AG04450 (cell line): ENCODE data around the gene ARMC10. TPM values are rescaled to one million over a fixed set of nuclear protein-coding genes. Genes with fewer than 3 reads are reported as not detected.

Experiments
- CTCF ChIA-PET: fragments of 300-600, 350-600 bp; formaldehyde crosslinking; extraction: SDS; loops from one replicate; lab custom pipeline; 2022; ENCODE audit warnings: antibody characterized with exemption, inconsistent platforms; lab: Charles Lee
- POLR2A ChIA-PET: fragments of 350-600 bp; formaldehyde crosslinking; extraction: SDS; loops from one replicate; lab custom pipeline; 2021; ENCODE audit warnings: antibody characterized with exemption, inconsistent platforms; lab: Yijun Ruan, JAX
- DNase-seq: peaks from one replicate; pipeline ENCODE4 v3.0.0-alpha.2; 2011; ENCODE audit warnings: low read depth, low spot score
- H3K27ac ChIP-seq: one replicate; pipeline ENCODE4 v1.5.1; 2012; ENCODE audit warnings: low read depth, low read length, control low read depth
- H3K27me3 ChIP-seq: one replicate; pipeline ENCODE4 v1.6.0; 2012; ENCODE audit warnings: low read length; ENCODE audit not compliant: control insufficient read depth, insufficient read depth
- H3K4me3 ChIP-seq: 2 replicates; pipeline ENCODE4 v1.5.1; 2011; ENCODE audit warnings: mild to moderate bottlenecking, low read depth, low read length, control low read depth
- H3K9me3 ChIP-seq: 2 replicates; pipeline ENCODE4 v1.5.1; 2012; ENCODE audit warnings: low read length; ENCODE audit not compliant: control insufficient read depth, insufficient read depth
- CTCF ChIP-seq: IDR thresholded peaks from 2 replicates; pipeline ENCODE4 v1.5.1; 2011; ENCODE audit warnings: low read depth, low read length, control low read depth, inconsistent platforms
- polyA plus RNA-seq: library from polyadenylated mRNA; depleted of rRNA; stranded (reverse); fragments of >200 nt; gene quantifications from 2 replicates; pipeline ENCODE4 v1.2.3, GENCODE V29; 2011

Gene ARMC10
- polyA plus RNA-seq, 1 experiment, result 54.9 TPM

- peak; percentile 59 for DNase-seq
- Histone ChIP-seq H3K9me3 (no peaks in the 10 kb centered on the region), H3K27me3 (no peaks in the 10 kb centered on the region), H3K27ac (no peak overlapping the region), H3K4me3 (no peak overlapping the region)
- ChIA-PET POLR2A (no interaction called here), CTCF (no interaction called here)
- no peak for TF ChIP-seq CTCF
These were observed 38.2 kb downstream of the ARMC10 start for GRCh38 chr7:103113164-103113563.

GRCh38 chr7:103114576-103115008 lies 39.7 kb downstream of the ARMC10 start:
- H3K9me3 ChIP-seq, result no peaks in the 10 kb centered on the region
- DNase-seq, result no peak
- POLR2A ChIA-PET, result no interaction called here
- CTCF ChIA-PET, result no interaction called here
- no peak for TF ChIP-seq CTCF
- no peak overlapping the region for H3K27ac ChIP-seq
- H3K27me3 ChIP-seq, result no peaks in the 10 kb centered on the region
- H3K4me3 ChIP-seq, result no peak overlapping the region

GRCh38 chr7:103115771-103116170 lies 40.8 kb downstream of the ARMC10 start:
- POLR2A ChIA-PET, result no interaction called here
- Histone ChIP-seq H3K27ac (no peak overlapping the region), H3K9me3 (no peaks in the 10 kb centered on the region), H3K27me3 (no peaks in the 10 kb centered on the region), H3K4me3 (no peak overlapping the region)
- no peak for TF ChIP-seq CTCF
- CTCF ChIA-PET, result no interaction called here
- no peak for DNase-seq

GRCh38 chr7:103116511-103116910 lies 41.6 kb downstream of the ARMC10 start:
- Histone ChIP-seq H3K4me3 (no peak overlapping the region), H3K27ac (no peak overlapping the region), H3K9me3 (no peaks in the 10 kb centered on the region), H3K27me3 (no peaks in the 10 kb centered on the region)
- ChIA-PET CTCF (no interaction called here), POLR2A (no interaction called here)
- no peak for TF ChIP-seq CTCF
- no peak for DNase-seq

- no peak for DNase-seq
- H3K27ac ChIP-seq, result no peak overlapping the region
- no peak for TF ChIP-seq CTCF
- ChIA-PET POLR2A (no interaction called here), CTCF (no interaction called here)
- H3K27me3 ChIP-seq, result no peaks in the 10 kb centered on the region
- no peak overlapping the region for H3K4me3 ChIP-seq
- H3K9me3 ChIP-seq, result no peaks in the 10 kb centered on the region
These were observed 42.1 kb downstream of the ARMC10 start for GRCh38 chr7:103116991-103117390.
